HepG2 (cell line): ENCODE data around the gene AGBL3. TPM values are rescaled to one million over a fixed set of nuclear protein-coding genes. Genes with fewer than 3 reads are reported as not detected.

Experiments used
- ARNT2 ChIP-seq: sonication (generic); formaldehyde crosslinking; IDR thresholded peaks from 2 replicates; pipeline ENCODE4 v1.8.0; 2022; ENCODE audit warnings: mild to moderate bottlenecking, low read depth, missing genetic modification reagents, moderate library complexity
- CHD4 ChIP-seq: fragments of 200-600 bp; sonication (generic); IDR thresholded peaks from 2 replicates; pipeline ENCODE4 v1.7.0; 2017; ENCODE audit warnings: mild to moderate bottlenecking, low read length, borderline replicate concordance
- FUBP1 ChIP-seq: sonication (generic); formaldehyde crosslinking; IDR thresholded peaks from 2 replicates; pipeline ENCODE4 v1.5.1; 2020; ENCODE audit warnings: missing genetic modification reagents, mild to moderate bottlenecking, borderline replicate concordance
- GPBP1L1 ChIP-seq: sonication (generic); formaldehyde crosslinking; IDR thresholded peaks from 2 replicates; pipeline ENCODE4 v1.5.0; 2020; ENCODE audit warnings: mild to moderate bottlenecking, missing genetic modification reagents
- HMG20A ChIP-seq: IDR thresholded peaks from 2 replicates; pipeline ENCODE4 v1.6.1; 2016; ENCODE audit warnings: borderline replicate concordance
- HOXA5 ChIP-seq: sonication (generic); formaldehyde crosslinking; IDR thresholded peaks from 2 replicates; pipeline ENCODE4 v1.4.0; 2020; ENCODE audit warnings: missing genetic modification reagents
- KMT2A ChIP-seq: sonication (generic); formaldehyde crosslinking; IDR thresholded peaks from 2 replicates; pipeline ENCODE4 v1.4.0; 2020; ENCODE audit warnings: missing genetic modification reagents
- MAX ChIP-seq: IDR thresholded peaks from 2 replicates; pipeline ENCODE4 v1.6.1; 2012; ENCODE audit warnings: inconsistent platforms
- MLLT10 ChIP-seq: sonication (generic); formaldehyde crosslinking; IDR thresholded peaks from 2 replicates; pipeline ENCODE4 v1.4.0; 2020; ENCODE audit warnings: missing genetic modification reagents
- NR1H2 ChIP-seq: sonication (generic); formaldehyde crosslinking; IDR thresholded peaks from 2 replicates; pipeline ENCODE4 v1.8.1; 2022; ENCODE audit warnings: low read depth, missing genetic modification reagents, borderline replicate concordance
- SP2 ChIP-seq: sonication (generic); formaldehyde crosslinking; IDR thresholded peaks from 2 replicates; pipeline ENCODE4 v1.5.1; 2020; ENCODE audit warnings: mild to moderate bottlenecking, missing genetic modification reagents
- ZFP1 ChIP-seq: IDR thresholded peaks from 2 replicates; pipeline ENCODE4 v1.6.1; 2016
- ZNF530 ChIP-seq: sonication (generic); formaldehyde crosslinking; IDR thresholded peaks from 2 replicates; pipeline ENCODE4 v1.5.0; 2020; ENCODE audit warnings: low read depth, mild to moderate bottlenecking, missing genetic modification reagents
- ZNF746 ChIP-seq: sonication (generic); formaldehyde crosslinking; IDR thresholded peaks from 2 replicates; pipeline ENCODE4 v1.8.0; 2022; ENCODE audit warnings: mild to moderate bottlenecking, missing genetic modification reagents
- ZNF766 ChIP-seq: sonication (generic); formaldehyde crosslinking; IDR thresholded peaks from 2 replicates; pipeline ENCODE4 v1.5.0; 2020; ENCODE audit warnings: missing genetic modification reagents, borderline replicate concordance
- polyA plus RNA-seq, 8 experiments: library from polyadenylated mRNA; depleted of rRNA in 3 of 8; stranded (reverse) in 7 of 8; unstranded in 1 of 8; fragments of >200 nt; fragmentation: Illumina TruSeq in 4 of 8; extraction: Trizol in 4 of 8; gene quantifications; 2 replicates each; pipeline versions ENCODE4 v1.2.1 to v1.2.3, GENCODE V29; 2011 to 2016; ENCODE audit warnings: low read depth in 4 of 8, missing spikeins in 1 of 8, mixed read lengths in 1 of 8; ENCODE audit not compliant: insufficient read depth in 1 of 8
- total RNA-seq, 5 experiments: library from RNA; depleted of rRNA; stranded (reverse); fragments of >200 nt; fragmentation: Illumina TruSeq; extraction: Trizol; gene quantifications; 2 replicates each; pipeline ENCODE4 v1.2.3, GENCODE V29; 2016; ENCODE audit warnings: low read depth in 1 of 5
- TF ChIP-seq, protein P1 (sequence below): sonication (generic); formaldehyde crosslinking; IDR thresholded peaks from 2 replicates; pipeline ENCODE4 v1.5.1; 2020; ENCODE audit warnings: mild to moderate bottlenecking, missing genetic modification reagents, moderate library complexity
- TF ChIP-seq, protein P2 (sequence below), 2 experiments: IDR thresholded peaks; 2 replicates each; pipeline ENCODE4 v1.6.1; 2011 to 2012; ENCODE audit warnings: low read length in 2 of 2, borderline replicate concordance in 1 of 2, low read depth in 1 of 2, mild to moderate bottlenecking in 1 of 2, moderate library complexity in 1 of 2

The AGBL3 gene
- total and polyA plus RNA-seq, 2 of the 13 experiments (the other 11 are each of a cell fraction or from before 2014, with no cell fraction given) = 2.2 to 7.2 TPM

DNA sequence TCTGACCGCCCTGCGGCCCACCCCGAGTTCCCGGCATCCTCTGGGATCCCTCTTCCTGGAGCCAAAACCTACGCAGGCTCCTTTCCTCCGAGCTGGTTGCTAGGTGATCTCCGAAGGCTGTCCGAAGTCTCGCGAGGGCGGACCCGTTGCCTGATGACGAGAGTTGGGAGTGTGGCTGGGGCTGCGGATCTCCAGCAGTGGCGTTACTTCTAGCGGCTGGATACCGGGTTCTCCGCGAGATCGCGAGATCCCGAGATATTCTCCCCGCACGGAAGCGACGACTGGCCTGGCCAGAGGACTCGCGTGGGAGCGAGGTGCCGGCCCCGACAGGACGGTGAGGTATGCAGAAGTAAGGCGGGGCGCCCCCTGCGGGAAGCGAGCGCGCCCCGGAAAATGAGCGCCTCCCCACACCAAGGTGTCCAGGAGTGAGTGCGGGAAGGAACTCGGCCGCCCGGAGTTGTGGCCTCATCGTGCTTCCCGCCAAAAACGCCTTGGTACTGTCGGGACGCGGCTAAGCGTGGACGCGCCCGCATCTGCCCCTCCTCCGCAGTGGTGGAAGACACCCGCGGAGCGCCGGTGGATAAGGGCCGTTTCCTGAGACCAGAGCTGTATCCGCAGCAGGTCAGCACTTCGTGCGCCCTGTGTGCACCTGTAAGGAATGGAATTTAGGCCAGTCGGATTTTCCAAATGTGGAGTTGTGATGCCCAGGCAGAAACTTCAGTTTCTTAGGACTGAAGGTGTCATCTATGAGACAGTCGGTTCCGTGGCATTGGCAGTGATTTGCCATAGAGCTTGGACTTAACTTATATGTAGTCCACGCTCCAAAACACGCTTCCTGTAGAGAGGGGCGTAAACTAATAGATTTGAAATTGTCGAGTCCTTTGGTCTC lies at the start of gene AGBL3 (continued):
- TF ChIP-seq, protein P1, sequence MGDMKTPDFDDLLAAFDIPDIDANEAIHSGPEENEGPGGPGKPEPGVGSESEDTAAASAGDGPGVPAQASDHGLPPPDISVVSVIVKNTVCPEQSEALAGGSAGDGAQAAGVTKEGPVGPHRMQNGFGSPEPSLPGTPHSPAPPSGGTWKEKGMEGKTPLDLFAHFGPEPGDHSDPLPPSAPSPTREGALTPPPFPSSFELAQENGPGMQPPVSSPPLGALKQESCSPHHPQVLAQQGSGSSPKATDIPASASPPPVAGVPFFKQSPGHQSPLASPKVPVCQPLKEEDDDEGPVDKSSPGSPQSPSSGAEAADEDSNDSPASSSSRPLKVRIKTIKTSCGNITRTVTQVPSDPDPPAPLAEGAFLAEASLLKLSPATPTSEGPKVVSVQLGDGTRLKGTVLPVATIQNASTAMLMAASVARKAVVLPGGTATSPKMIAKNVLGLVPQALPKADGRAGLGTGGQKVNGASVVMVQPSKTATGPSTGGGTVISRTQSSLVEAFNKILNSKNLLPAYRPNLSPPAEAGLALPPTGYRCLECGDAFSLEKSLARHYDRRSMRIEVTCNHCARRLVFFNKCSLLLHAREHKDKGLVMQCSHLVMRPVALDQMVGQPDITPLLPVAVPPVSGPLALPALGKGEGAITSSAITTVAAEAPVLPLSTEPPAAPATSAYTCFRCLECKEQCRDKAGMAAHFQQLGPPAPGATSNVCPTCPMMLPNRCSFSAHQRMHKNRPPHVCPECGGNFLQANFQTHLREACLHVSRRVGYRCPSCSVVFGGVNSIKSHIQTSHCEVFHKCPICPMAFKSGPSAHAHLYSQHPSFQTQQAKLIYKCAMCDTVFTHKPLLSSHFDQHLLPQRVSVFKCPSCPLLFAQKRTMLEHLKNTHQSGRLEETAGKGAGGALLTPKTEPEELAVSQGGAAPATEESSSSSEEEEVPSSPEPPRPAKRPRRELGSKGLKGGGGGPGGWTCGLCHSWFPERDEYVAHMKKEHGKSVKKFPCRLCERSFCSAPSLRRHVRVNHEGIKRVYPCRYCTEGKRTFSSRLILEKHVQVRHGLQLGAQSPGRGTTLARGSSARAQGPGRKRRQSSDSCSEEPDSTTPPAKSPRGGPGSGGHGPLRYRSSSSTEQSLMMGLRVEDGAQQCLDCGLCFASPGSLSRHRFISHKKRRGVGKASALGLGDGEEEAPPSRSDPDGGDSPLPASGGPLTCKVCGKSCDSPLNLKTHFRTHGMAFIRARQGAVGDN = peak; percentile 99
- TF ChIP-seq GPBP1L1 (CRISPR knock-in tag) = no peak
- TF ChIP-seq ZNF530 (CRISPR knock-in tag) = no peak
- TF ChIP-seq ZNF746 = no peak
- TF ChIP-seq ZFP1 (CRISPR knock-in tag) = 0 out of 2 replicates have a peak, but pooled peaks have one; percentile 50
- TF ChIP-seq, protein P2, sequence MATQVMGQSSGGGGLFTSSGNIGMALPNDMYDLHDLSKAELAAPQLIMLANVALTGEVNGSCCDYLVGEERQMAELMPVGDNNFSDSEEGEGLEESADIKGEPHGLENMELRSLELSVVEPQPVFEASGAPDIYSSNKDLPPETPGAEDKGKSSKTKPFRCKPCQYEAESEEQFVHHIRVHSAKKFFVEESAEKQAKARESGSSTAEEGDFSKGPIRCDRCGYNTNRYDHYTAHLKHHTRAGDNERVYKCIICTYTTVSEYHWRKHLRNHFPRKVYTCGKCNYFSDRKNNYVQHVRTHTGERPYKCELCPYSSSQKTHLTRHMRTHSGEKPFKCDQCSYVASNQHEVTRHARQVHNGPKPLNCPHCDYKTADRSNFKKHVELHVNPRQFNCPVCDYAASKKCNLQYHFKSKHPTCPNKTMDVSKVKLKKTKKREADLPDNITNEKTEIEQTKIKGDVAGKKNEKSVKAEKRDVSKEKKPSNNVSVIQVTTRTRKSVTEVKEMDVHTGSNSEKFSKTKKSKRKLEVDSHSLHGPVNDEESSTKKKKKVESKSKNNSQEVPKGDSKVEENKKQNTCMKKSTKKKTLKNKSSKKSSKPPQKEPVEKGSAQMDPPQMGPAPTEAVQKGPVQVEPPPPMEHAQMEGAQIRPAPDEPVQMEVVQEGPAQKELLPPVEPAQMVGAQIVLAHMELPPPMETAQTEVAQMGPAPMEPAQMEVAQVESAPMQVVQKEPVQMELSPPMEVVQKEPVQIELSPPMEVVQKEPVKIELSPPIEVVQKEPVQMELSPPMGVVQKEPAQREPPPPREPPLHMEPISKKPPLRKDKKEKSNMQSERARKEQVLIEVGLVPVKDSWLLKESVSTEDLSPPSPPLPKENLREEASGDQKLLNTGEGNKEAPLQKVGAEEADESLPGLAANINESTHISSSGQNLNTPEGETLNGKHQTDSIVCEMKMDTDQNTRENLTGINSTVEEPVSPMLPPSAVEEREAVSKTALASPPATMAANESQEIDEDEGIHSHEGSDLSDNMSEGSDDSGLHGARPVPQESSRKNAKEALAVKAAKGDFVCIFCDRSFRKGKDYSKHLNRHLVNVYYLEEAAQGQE (IDR thresholded peaks at IDR 0.05; ENCODE audit: borderline replicate concordance in 1 of 2, low read depth in 1 of 2, low read length in 2 of 2) = 0 out of 4 replicates have a peak, but pooled peaks of 1 of the 2 experiments have one; percentile 8
- no peak for TF ChIP-seq FUBP1
- TF ChIP-seq SP2 (CRISPR knock-in tag) = no peak
- peak; percentile 96 for TF ChIP-seq KMT2A
- no peak for TF ChIP-seq NR1H2 (CRISPR knock-in tag)
- TF ChIP-seq MAX = peak; percentile 95
- no peak for TF ChIP-seq CHD4
- peak; percentile 81 for TF ChIP-seq ARNT2 (CRISPR knock-in tag)
- no peak for TF ChIP-seq HMG20A (CRISPR knock-in tag)
- no peak; the same call in 1 of the 2 replicates for TF ChIP-seq ZNF766 (CRISPR knock-in tag)
- TF ChIP-seq HOXA5 = 0 out of 2 replicates have a peak, but pooled peaks have one; percentile 25
- no peak for TF ChIP-seq MLLT10
